ENCODE data around the gene SEC16A. TPM values are rescaled to one million over a fixed set of nuclear protein-coding genes. Genes with fewer than 3 reads are reported as not detected.

The SEC16A gene
- total and polyA plus RNA-seq, 8 donors, result 51.2 to 79.5 (median 61.3) TPM

DNA sequence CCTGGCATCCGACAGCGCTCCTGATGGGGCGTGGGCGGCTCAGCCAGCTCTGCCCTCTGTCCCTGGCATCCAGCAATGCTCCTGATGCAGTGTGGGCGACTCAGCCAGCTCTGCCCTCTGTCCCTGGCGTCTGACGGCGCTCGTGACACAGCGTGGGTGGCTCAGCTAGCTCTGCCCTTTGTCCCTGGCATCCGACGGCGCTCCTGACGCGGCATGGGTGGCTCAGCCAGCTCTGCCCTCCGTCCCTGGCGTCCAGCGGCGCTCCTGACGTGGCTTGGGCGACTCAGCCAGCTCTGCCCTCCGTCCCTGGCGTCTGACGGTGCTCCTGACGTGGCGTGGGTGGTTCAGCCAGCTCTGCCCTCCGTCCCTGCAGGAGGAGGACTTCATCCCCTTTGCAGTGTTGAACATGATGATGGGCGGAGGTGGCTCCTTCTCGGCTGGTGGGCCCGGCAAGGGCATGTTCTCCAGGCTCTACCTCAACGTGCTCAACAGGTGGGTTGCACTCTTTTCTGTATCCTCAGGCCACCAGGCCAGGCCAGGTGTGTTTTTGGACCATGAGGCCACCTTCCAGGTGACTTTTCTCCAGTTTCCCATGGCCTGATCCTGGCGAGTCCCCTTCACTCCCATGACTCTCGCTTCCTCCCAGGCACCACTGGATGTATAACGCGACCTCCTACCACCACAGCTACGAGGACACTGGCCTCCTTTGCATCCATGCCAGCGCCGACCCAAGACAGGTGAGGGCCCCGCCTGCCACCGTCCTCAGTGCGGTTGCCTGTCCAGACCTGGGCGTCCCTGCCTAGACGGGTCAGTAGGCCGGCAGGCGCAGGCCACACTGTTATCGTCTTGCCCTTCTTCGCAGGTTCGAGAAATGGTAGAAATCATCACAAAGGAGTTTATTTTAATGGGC, 64.4 kb downstream of the SEC16A start:
- Histone ChIP-seq H3K27ac (no peak overlapping the region), H3K27me3 (no peaks in the 10 kb centered on the region), H3K4me1 (no peaks in the 10 kb centered on the region), H3K9me3 (no peaks in the 10 kb centered on the region), H3K36me3 (peaks cover 8 to 100% of the 10 kb centered on the region in 2 donors), H3K4me3 (no peak overlapping the region)
- DNase-seq (no peak), ATAC-seq (no peak)
- intact Hi-C loops (cut with DNase I), result no loop called here
- TF ChIP-seq, protein P1, sequence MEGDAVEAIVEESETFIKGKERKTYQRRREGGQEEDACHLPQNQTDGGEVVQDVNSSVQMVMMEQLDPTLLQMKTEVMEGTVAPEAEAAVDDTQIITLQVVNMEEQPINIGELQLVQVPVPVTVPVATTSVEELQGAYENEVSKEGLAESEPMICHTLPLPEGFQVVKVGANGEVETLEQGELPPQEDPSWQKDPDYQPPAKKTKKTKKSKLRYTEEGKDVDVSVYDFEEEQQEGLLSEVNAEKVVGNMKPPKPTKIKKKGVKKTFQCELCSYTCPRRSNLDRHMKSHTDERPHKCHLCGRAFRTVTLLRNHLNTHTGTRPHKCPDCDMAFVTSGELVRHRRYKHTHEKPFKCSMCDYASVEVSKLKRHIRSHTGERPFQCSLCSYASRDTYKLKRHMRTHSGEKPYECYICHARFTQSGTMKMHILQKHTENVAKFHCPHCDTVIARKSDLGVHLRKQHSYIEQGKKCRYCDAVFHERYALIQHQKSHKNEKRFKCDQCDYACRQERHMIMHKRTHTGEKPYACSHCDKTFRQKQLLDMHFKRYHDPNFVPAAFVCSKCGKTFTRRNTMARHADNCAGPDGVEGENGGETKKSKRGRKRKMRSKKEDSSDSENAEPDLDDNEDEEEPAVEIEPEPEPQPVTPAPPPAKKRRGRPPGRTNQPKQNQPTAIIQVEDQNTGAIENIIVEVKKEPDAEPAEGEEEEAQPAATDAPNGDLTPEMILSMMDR (IDR thresholded peaks at IDR 0.05), result no peak

GRCh38 chr9:136416914-136417313, 65.9 kb downstream of the SEC16A start:
- TF ChIP-seq, protein P1 (IDR thresholded peaks at IDR 0.05), result no peak
- no peaks in the 10 kb centered on the region for H3K27me3 ChIP-seq
- no peaks in the 10 kb centered on the region for H3K9me3 ChIP-seq
- no peak overlapping the region for H3K4me3 ChIP-seq
- H3K4me1 ChIP-seq, result peaks cover 0 to 4% of the 10 kb centered on the region in 2 donors
- peaks cover 4 to 100% of the 10 kb centered on the region in 2 donors for H3K36me3 ChIP-seq
- DNase-seq, result no peak
- H3K27ac ChIP-seq, result no peak overlapping the region
- no peak for ATAC-seq
- intact Hi-C loops (cut with DNase I), result no loop called here

DNA sequence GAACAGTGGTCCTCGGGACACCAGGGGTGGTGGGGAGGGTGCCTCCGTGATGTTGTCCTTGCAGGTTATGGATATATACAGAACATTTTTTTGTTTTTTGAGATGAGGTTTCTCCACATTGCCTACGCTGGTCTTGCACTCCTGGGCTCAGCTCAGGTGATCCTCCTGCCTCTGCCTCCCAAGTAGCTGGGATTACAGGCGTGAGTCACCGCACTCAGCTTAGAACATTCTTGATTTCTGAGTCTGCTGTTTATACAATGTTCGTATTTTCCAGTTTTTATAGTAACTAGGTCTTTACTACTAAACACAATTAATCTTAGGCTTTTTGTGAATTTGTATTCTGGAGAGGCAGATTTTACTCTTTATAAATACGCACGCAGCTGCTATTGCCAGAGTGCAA, 66.4 kb downstream of the SEC16A start:
- TF ChIP-seq, protein P1 (IDR thresholded peaks at IDR 0.05), result no peak
- peaks cover 4 to 96% of the 10 kb centered on the region in 2 donors for H3K36me3 ChIP-seq
- ATAC-seq (no peak), DNase-seq (no peak)
- H3K4me3 ChIP-seq, result no peak overlapping the region
- intact Hi-C loops (cut with DNase I), result no loop called here
- no peaks in the 10 kb centered on the region for H3K9me3 ChIP-seq
- no peak overlapping the region for H3K27ac ChIP-seq
- no peaks in the 10 kb centered on the region for H3K27me3 ChIP-seq
- H3K4me1 ChIP-seq, result peaks cover 4 to 9% of the 10 kb centered on the region in 2 donors

- H3K4me1 ChIP-seq, result peaks cover 20 to 32% of the 10 kb centered on the region in 2 donors
- H3K27ac ChIP-seq, result no peak overlapping the region
- no peaks in the 10 kb centered on the region for H3K27me3 ChIP-seq
- DNase-seq (no peak), ATAC-seq (no peak)
- TF ChIP-seq, protein P1 (IDR thresholded peaks at IDR 0.05), result no peak
- intact Hi-C loops (cut with DNase I), result no loop called here
- no peak overlapping the region for H3K4me3 ChIP-seq
- H3K36me3 ChIP-seq, result peaks cover 4 to 61% of the 10 kb centered on the region in 2 donors
- H3K9me3 ChIP-seq, result no peaks in the 10 kb centered on the region
Measured at GRCh38 chr9:136412962-136413361, 69.9 kb downstream of the SEC16A start.

GRCh38 chr9:136411378-136411777, 71.5 kb downstream of the SEC16A start:
- Histone ChIP-seq H3K4me1 (peaks cover 20 to 32% of the 10 kb centered on the region in 2 donors), H3K27ac (no peak overlapping the region), H3K27me3 (no peaks in the 10 kb centered on the region), H3K9me3 (no peaks in the 10 kb centered on the region), H3K4me3 (peak overlapping the region; percentile 73 to 97), H3K36me3 (peaks cover 2 to 61% of the 10 kb centered on the region in 2 donors)
- intact Hi-C loops (cut with DNase I), result no loop called here
- ATAC-seq, result no peak
- DNase-seq, result no peak
- TF ChIP-seq, protein P1 (IDR thresholded peaks at IDR 0.05), result no peak

Data from left lung (tissue), 10 donors.